Hepatocyte (in vitro differentiated cells): ENCODE results near the gene SLC44A3. TPM values are rescaled to one million over a fixed set of nuclear protein-coding genes. Genes with fewer than 3 reads are reported as not detected.

Source experiments
- DNase-seq: peaks from one replicate; pipeline ENCODE4 v3.0.0-alpha.2; 2016; ENCODE audit warnings: low spot score
- H2AFZ ChIP-seq: fragments of 200-600 bp; sonication (generic); 2 replicates; pipeline ENCODE4 v1.6.0; 2016; ENCODE audit warnings: antibody characterized with exemption, mild to moderate bottlenecking
- H3K27ac ChIP-seq: fragments of 200-600 bp; sonication (generic); 2 replicates; pipeline ENCODE4 v1.5.1; 2016; ENCODE audit warnings: mild to moderate bottlenecking
- H3K27me3 ChIP-seq: fragments of 200-600 bp; sonication (generic); 2 replicates; pipeline ENCODE4 v1.6.1; 2016
- H3K36me3 ChIP-seq: fragments of 200-600 bp; sonication (generic); replicated peaks from 2 replicates; pipeline ENCODE4 v1.5.1; 2016; ENCODE audit warnings: low read depth; ENCODE audit not compliant: insufficient read depth
- H3K4me1 ChIP-seq: fragments of 200-600 bp; sonication (generic); 2 replicates; pipeline ENCODE4 v1.5.1; 2016; ENCODE audit warnings: mild to moderate bottlenecking, moderate library complexity; ENCODE audit not compliant: insufficient read depth
- H3K4me2 ChIP-seq: fragments of 200-600 bp; sonication (generic); 2 replicates; pipeline ENCODE4 v1.6.0; 2016
- H3K4me3 ChIP-seq: fragments of 200-600 bp; sonication (generic); 2 replicates; pipeline ENCODE4 v1.5.1; 2016; ENCODE audit warnings: mild to moderate bottlenecking
- H3K79me2 ChIP-seq: fragments of 200-600 bp; sonication (generic); 2 replicates; pipeline ENCODE4 v1.6.0; 2017; ENCODE audit warnings: mild to moderate bottlenecking
- H3K9me2 ChIP-seq: fragments of 200-600 bp; sonication (generic); replicated peaks from 2 replicates; pipeline ENCODE4 v1.6.0; 2017; ENCODE audit warnings: mild to moderate bottlenecking; ENCODE audit not compliant: insufficient read depth
- H3K9me3 ChIP-seq: fragments of 200-600 bp; sonication (generic); 2 replicates; pipeline ENCODE4 v1.5.1; 2016; ENCODE audit warnings: low read depth, mild to moderate bottlenecking
- H4K20me1 ChIP-seq: fragments of 200-600 bp; sonication (generic); 2 replicates; pipeline ENCODE4 v1.6.0; 2016; ENCODE audit warnings: mild to moderate bottlenecking; ENCODE audit not compliant: insufficient read depth, poor library complexity, severe bottlenecking
- EZH2 ChIP-seq: fragments of 200-600 bp; sonication (generic); IDR thresholded peaks from 2 replicates; pipeline ENCODE4 v1.6.1; 2016; ENCODE audit warnings: antibody characterized with exemption, mild to moderate bottlenecking, borderline replicate concordance
- EZH2phosphoT487 ChIP-seq: fragments of 200-600 bp; sonication (generic); IDR thresholded peaks from one replicate; pipeline ENCODE4 v1.6.1; 2018; ENCODE audit warnings: antibody characterized with exemption, mild to moderate bottlenecking, low read depth, moderate library complexity; ENCODE audit not compliant: unreplicated experiment, severe bottlenecking
- WGBS: methylation state at CpG from one replicate; pipeline ENCODE4 v1.1.6; 2016; ENCODE audit warnings: low lambda C conversion rate; ENCODE audit errors: missing lambda C conversion rate; 5-methylcytosine and 5-hydroxymethylcytosine counted together
- polyA plus RNA-seq: library from polyadenylated mRNA; unstranded; fragments of >200 nt; fragmentation: Nextera tagmentation; extraction: Ambion mirVana; gene quantifications from 2 replicates; pipeline ENCODE4 v1.2.1, GENCODE V29; 2016
- total RNA-seq: library from RNA; depleted of rRNA; stranded (reverse); fragments of >200 nt; gene quantifications from 2 replicates; pipeline ENCODE4 v1.2.3, GENCODE V29; 2014
- TF ChIP-seq, protein P1 (sequence below): fragments of 200-600 bp; sonication (generic); IDR thresholded peaks from 2 replicates; pipeline ENCODE4 v1.5.1; 2016; ENCODE audit warnings: antibody characterized with exemption, mild to moderate bottlenecking; ENCODE audit not compliant: poor library complexity

SLC44A3 gene
- total and polyA plus RNA-seq, 2 experiments from 2014 or later, result 51.5 to 55.3 TPM

DNA sequence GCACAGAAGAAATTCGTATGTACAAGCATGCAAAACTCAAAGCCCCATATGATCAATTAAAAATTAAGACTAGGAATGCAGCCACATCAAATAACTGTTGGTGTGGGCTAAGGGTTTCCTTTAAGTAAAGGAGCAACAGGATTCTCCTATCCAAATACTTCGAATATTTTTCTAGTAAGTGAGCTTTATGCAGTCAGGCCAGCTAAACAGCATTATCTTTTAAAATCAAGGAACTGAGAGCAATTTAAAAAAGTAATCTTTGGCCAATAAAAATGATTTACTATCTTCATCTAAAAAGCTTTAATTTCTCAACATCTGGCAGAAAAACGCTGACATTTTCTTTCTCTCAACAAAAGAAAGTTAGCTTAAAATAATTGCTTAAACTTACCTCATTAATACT is 87.0 kb downstream of the SLC44A3 start:
- H3K4me3 ChIP-seq, result no peak overlapping the region
- no peaks in the 10 kb centered on the region for H3K9me3 ChIP-seq
- no peaks in the 10 kb centered on the region for H3K9me2 ChIP-seq
- no peak overlapping the region for H3K27ac ChIP-seq
- H3K36me3 ChIP-seq, result no peaks in the 10 kb centered on the region
- TF ChIP-seq EZH2phosphoT487 (no peak), EZH2 (no peak)
- TF ChIP-seq, protein P1, sequence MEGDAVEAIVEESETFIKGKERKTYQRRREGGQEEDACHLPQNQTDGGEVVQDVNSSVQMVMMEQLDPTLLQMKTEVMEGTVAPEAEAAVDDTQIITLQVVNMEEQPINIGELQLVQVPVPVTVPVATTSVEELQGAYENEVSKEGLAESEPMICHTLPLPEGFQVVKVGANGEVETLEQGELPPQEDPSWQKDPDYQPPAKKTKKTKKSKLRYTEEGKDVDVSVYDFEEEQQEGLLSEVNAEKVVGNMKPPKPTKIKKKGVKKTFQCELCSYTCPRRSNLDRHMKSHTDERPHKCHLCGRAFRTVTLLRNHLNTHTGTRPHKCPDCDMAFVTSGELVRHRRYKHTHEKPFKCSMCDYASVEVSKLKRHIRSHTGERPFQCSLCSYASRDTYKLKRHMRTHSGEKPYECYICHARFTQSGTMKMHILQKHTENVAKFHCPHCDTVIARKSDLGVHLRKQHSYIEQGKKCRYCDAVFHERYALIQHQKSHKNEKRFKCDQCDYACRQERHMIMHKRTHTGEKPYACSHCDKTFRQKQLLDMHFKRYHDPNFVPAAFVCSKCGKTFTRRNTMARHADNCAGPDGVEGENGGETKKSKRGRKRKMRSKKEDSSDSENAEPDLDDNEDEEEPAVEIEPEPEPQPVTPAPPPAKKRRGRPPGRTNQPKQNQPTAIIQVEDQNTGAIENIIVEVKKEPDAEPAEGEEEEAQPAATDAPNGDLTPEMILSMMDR, result no peak
- H3K27me3 ChIP-seq, result no peaks in the 10 kb centered on the region
- no peak overlapping the region for H3K4me2 ChIP-seq
- H4K20me1 ChIP-seq, result peaks cover 85% of the 10 kb centered on the region
- no peak for DNase-seq
- H3K4me1 ChIP-seq, result peaks cover 1% of the 10 kb centered on the region
- peaks cover 99% of the 10 kb centered on the region for H3K79me2 ChIP-seq
- no peak overlapping the region for H2AFZ ChIP-seq
- WGBS, result 64% methylated on average over 3 of the region's 3 CpGs

DNA sequence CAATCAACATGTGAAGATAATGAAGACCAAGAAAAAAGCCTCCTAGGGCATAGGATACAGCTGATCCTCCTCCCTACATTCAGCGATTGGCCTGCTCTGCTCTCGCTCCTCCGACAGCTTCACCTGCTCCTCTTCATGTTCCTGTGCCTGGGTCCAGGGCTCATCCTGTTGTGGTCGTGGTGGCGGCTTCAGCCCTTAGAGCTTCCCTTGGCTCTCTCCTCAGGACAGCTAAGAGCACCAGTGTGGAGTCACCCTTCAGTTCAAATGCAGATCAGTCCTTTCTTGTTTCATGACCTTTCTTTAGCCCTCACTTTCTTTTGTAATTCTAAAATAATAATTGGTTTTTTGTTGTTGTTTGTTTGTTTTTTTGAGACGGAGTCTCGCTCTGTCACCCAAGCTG is 88.0 kb downstream of the SLC44A3 start:
- peaks cover 100% of the 10 kb centered on the region for H3K79me2 ChIP-seq
- H3K4me1 ChIP-seq, result peaks cover 5% of the 10 kb centered on the region
- no peak overlapping the region for H3K4me3 ChIP-seq
- H3K27me3 ChIP-seq, result no peaks in the 10 kb centered on the region
- TF ChIP-seq EZH2 (no peak), EZH2phosphoT487 (no peak)
- TF ChIP-seq, protein P1, result no peak
- no peaks in the 10 kb centered on the region for H3K9me3 ChIP-seq
- H3K4me2 ChIP-seq, result no peak overlapping the region
- no peak overlapping the region for H3K27ac ChIP-seq
- H3K36me3 ChIP-seq, result no peaks in the 10 kb centered on the region
- no peaks in the 10 kb centered on the region for H3K9me2 ChIP-seq
- WGBS, result 98% methylated on average over 7 of the region's 7 CpGs
- peaks cover 95% of the 10 kb centered on the region for H4K20me1 ChIP-seq
- DNase-seq, result no peak
- H2AFZ ChIP-seq, result no peak overlapping the region

DNA sequence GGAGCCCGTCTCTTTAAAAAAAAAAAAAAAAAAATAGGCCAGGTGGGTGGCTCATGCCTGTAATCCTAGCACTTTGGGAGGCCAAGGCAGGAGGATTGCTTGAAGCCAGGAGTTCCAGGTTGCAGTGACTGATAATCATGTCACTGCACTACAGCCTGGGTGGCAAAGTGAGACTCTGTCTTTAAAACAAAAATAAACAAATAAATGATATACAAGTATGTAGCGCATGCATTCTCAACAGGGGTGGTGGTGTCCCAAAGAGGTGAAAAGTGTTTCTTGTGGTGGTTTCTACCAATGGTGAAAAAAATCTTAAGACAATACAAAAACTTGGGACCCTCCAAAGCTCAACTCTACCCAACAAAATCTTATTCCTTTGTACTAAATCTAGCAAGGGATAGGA is 88.8 kb downstream of the SLC44A3 start:
- DNase-seq, result no peak
- TF ChIP-seq, protein P1, result no peak
- H3K36me3 ChIP-seq, result no peaks in the 10 kb centered on the region
- WGBS, result 99% methylated on average over 2 of the region's 2 CpGs
- H3K27me3 ChIP-seq, result no peaks in the 10 kb centered on the region
- peaks cover 99% of the 10 kb centered on the region for H4K20me1 ChIP-seq
- H3K4me2 ChIP-seq, result no peak overlapping the region
- peaks cover 100% of the 10 kb centered on the region for H3K79me2 ChIP-seq
- H3K9me2 ChIP-seq, result no peaks in the 10 kb centered on the region
- no peak overlapping the region for H3K4me3 ChIP-seq
- H3K9me3 ChIP-seq, result no peaks in the 10 kb centered on the region
- H3K27ac ChIP-seq, result peak overlapping the region; percentile 1
- H3K4me1 ChIP-seq, result peaks cover 5% of the 10 kb centered on the region
- H2AFZ ChIP-seq, result no peak overlapping the region

DNA sequence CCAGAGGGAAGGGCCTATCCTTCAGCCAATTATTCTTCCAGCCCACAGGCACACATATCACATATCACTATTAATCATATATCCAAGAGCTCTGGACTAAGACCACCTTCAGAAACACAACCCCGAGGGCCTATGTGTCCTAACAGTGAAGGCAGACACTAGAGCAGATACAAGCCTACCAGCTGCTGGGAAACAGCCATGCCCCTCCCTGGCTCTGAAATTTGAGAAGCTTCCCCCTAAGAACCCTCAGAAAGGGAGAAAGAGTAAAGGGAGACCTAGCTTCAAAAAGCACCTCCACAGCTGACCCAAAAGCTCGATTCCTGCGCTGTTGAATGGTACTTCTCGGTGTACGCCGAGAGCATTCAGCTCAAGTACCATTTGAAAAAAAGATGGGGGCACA is 89.3 kb downstream of the SLC44A3 start:
- TF ChIP-seq EZH2phosphoT487 (no peak), EZH2 (no peak)
- TF ChIP-seq, protein P1, result no peak

More for the DNA sequence above, 89.3 kb downstream of the SLC44A3 start:
- no peaks in the 10 kb centered on the region for H3K36me3 ChIP-seq
- no peak overlapping the region for H3K4me2 ChIP-seq
- H4K20me1 ChIP-seq, result peaks cover 99% of the 10 kb centered on the region
- 87% methylated on average over 6 of the region's 6 CpGs for WGBS
- H3K9me3 ChIP-seq, result no peaks in the 10 kb centered on the region
- peaks cover 5% of the 10 kb centered on the region for H3K4me1 ChIP-seq
- no peak overlapping the region for H2AFZ ChIP-seq
- peaks cover 100% of the 10 kb centered on the region for H3K79me2 ChIP-seq
- peak overlapping the region; percentile 1 for H3K27ac ChIP-seq
- DNase-seq, result no peak
- H3K27me3 ChIP-seq, result no peaks in the 10 kb centered on the region
- no peaks in the 10 kb centered on the region for H3K9me2 ChIP-seq
- H3K4me3 ChIP-seq, result no peak overlapping the region
